ENCODE measurements around the gene SGTA. TPM values are rescaled to one million over a fixed set of nuclear protein-coding genes. Genes with fewer than 3 reads are reported as not detected.

Gene SGTA
- total and polyA plus RNA-seq, 2 of the 13 experiments (the other 11 are each of a cell fraction or from before 2014, with no cell fraction given): 43.9 to 47.4 TPM

DNA sequence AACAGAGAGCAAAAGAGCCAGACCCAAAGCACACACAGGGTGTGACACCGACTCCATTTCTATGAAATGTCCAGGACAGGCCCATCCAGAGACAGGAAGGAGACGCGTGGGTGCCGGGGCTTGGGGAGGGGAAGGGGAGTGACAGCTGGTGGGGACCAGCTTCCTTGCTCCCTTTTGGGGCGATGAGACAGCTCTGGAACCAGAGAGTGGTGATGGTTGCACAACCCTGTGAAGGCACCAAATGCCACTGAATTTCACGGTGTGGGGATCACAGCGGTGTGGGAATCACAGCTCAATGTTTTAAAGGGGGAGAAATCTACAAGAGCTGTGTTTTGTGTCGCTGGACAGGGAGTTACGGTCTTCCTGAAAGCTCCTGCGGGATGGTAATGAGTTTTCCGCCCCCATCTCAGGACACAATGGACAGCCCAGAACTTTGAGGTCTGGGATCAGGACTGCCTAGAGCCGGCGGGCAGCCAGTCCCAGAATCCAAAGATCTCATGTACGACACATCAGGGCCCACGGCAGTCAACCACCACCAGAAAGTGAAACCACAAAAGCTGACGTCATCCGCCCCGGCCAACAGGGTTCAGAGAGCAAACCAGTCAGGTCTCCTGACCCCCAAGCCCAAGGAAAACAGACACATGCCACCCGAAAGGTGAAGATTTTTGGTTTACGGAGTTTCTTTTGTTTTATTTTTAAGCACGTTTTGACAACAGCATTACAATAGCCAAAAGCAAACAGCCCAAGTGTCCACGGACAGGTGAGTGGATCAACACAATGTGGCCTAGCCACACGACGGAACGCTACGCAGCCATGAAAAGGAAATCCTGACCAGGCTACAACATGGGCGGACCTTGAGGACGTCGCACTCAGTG is 7.3 kb downstream of the SGTA start (continued):
- TF ChIP-seq, protein P1, sequence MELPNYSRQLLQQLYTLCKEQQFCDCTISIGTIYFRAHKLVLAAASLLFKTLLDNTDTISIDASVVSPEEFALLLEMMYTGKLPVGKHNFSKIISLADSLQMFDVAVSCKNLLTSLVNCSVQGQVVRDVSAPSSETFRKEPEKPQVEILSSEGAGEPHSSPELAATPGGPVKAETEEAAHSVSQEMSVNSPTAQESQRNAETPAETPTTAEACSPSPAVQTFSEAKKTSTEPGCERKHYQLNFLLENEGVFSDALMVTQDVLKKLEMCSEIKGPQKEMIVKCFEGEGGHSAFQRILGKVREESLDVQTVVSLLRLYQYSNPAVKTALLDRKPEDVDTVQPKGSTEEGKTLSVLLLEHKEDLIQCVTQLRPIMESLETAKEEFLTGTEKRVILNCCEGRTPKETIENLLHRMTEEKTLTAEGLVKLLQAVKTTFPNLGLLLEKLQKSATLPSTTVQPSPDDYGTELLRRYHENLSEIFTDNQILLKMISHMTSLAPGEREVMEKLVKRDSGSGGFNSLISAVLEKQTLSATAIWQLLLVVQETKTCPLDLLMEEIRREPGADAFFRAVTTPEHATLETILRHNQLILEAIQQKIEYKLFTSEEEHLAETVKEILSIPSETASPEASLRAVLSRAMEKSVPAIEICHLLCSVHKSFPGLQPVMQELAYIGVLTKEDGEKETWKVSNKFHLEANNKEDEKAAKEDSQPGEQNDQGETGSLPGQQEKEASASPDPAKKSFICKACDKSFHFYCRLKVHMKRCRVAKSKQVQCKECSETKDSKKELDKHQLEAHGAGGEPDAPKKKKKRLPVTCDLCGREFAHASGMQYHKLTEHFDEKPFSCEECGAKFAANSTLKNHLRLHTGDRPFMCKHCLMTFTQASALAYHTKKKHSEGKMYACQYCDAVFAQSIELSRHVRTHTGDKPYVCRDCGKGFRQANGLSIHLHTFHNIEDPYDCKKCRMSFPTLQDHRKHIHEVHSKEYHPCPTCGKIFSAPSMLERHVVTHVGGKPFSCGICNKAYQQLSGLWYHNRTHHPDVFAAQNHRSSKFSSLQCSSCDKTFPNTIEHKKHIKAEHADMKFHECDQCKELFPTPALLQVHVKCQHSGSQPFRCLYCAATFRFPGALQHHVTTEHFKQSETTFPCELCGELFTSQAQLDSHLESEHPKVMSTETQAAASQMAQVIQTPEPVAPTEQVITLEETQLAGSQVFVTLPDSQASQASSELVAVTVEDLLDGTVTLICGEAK (IDR thresholded peaks at IDR 0.05): no peak
- TF ChIP-seq, protein P1 (CRISPR knock-in tag; IDR thresholded peaks at IDR 0.05): no peak
- TF ChIP-seq ZNF703 (CRISPR knock-in tag; IDR thresholded peaks at IDR 0.05; ENCODE audit: borderline replicate concordance) (no peak), ZNF160 (CRISPR knock-in tag; IDR thresholded peaks at IDR 0.05) (no peak), ZNF562 (CRISPR knock-in tag; IDR thresholded peaks at IDR 0.05; ENCODE audit: borderline replicate concordance) (no peak), GFI1 (CRISPR knock-in tag; IDR thresholded peaks at IDR 0.05; ENCODE audit: borderline replicate concordance) (no peak), ZNF619 (CRISPR knock-in tag; IDR thresholded peaks at IDR 0.05) (no peak), NBN (conservative IDR thresholded peaks at IDR 0.05) (no peak), PHF8 (CRISPR knock-in tag; IDR thresholded peaks at IDR 0.05) (0 out of 2 replicates have a peak, but pooled peaks have one; percentile 18), ZNF343 (CRISPR knock-in tag; IDR thresholded peaks at IDR 0.05) (no peak), TBP (CRISPR knock-in tag; IDR thresholded peaks at IDR 0.05) (no peak), EP300 (IDR thresholded peaks at IDR 0.05; ENCODE audit: low read depth in 2 of 2, low read length in 2 of 2) (no peak), EP300 (CRISPR knock-in tag; IDR thresholded peaks at IDR 0.05; ENCODE audit: borderline replicate concordance) (no peak)
- TF ChIP-seq, protein P2, sequence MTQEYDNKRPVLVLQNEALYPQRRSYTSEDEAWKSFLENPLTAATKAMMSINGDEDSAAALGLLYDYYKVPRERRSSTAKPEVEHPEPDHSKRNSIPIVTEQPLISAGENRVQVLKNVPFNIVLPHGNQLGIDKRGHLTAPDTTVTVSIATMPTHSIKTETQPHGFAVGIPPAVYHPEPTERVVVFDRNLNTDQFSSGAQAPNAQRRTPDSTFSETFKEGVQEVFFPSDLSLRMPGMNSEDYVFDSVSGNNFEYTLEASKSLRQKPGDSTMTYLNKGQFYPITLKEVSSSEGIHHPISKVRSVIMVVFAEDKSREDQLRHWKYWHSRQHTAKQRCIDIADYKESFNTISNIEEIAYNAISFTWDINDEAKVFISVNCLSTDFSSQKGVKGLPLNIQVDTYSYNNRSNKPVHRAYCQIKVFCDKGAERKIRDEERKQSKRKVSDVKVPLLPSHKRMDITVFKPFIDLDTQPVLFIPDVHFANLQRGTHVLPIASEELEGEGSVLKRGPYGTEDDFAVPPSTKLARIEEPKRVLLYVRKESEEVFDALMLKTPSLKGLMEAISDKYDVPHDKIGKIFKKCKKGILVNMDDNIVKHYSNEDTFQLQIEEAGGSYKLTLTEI (CRISPR knock-in tag; conservative IDR thresholded peaks at IDR 0.05): no peak
- TF ChIP-seq, protein P3, sequence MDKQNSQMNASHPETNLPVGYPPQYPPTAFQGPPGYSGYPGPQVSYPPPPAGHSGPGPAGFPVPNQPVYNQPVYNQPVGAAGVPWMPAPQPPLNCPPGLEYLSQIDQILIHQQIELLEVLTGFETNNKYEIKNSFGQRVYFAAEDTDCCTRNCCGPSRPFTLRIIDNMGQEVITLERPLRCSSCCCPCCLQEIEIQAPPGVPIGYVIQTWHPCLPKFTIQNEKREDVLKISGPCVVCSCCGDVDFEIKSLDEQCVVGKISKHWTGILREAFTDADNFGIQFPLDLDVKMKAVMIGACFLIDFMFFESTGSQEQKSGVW (CRISPR knock-in tag; IDR thresholded peaks at IDR 0.05; ENCODE audit: borderline replicate concordance): no peak
- TF ChIP-seq, protein P4, sequence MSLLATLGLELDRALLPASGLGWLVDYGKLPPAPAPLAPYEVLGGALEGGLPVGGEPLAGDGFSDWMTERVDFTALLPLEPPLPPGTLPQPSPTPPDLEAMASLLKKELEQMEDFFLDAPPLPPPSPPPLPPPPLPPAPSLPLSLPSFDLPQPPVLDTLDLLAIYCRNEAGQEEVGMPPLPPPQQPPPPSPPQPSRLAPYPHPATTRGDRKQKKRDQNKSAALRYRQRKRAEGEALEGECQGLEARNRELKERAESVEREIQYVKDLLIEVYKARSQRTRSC (CRISPR knock-in tag; IDR thresholded peaks at IDR 0.05; ENCODE audit: low read depth): no peak

Measured in HepG2 (cell line).